Stimulated activated naive CD4-positive, alpha-beta T cell treated with Interleukin-2 at 50 U/mL for 16 hours (primary cell): ENCODE results near the gene CLEC2A.
"Not testable (repeated sequence)": the region's sequence is repeated elsewhere in the genome, so short reads cannot be mapped to it uniquely, and the experiment has no call there.

Source experiments
- DNase-seq: peaks from one replicate; lab custom pipeline; 2025; lab: John Stamatoyannopoulos, UW

The CLEC2A gene

GRCh38 chr12:9881246-9881645, 50.9 kb downstream of the CLEC2A start, which contains the start of gene KLRF2:
Gene KLRF2 (plus strand): TSS chr12:9881489. CDS start chr12:9881596, 107 bp downstream.
- DNase-seq, result no peak

DNA sequence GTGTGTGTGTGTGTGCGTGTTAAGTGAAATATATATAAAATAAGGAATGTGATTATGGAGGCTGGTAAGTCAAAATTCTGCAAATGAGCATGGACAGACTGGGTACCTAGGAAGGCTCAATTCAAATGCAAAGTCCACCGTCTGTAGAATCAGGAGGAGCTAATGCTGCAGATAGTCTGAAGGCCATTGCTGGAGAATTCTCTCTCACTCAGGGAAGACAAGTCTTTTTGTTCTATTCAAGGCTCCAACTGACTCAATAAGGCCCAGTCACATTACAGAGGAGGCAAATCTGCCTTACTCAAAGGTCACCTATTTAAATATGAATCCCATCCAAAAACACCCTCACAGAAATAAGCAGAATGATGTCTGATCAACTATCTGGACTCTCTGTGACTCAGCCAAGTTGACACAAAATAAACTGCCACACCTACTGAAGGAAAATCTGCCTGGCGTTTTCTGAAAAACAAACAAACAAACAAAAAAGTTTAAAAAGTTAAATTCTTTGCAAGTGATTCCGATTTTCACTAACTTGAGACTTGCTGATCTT, 51.6 kb downstream of the CLEC2A start:
- no peak for DNase-seq

DNA sequence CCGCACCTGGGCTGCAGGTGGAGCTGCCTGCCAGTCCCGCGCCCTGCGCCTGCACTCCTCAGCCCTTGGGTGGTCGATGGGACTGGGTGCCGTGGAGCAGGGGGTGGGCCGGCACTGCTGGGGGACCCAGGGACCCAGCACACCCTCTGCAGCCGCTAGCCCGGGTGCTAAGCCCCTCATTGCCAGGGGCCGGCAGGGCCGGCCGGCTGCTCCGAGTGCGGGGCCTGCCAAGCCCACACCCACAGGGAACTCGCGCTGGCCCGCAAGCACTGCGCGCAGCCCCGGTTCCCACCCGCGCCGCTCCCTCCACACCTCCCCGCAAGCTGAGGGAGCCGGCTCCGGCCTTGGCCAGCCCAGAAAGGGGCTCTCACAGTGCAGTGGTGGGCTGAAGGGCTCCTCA, 56.0 kb downstream of the CLEC2A start:
- DNase-seq, result not testable (repeated sequence)

- no peak for DNase-seq
Measured at GRCh38 chr12:9872742-9873141, 59.4 kb downstream of the CLEC2A start.

- DNase-seq, result no peak
Measured at GRCh38 chr12:9872162-9872561, 60.0 kb downstream of the CLEC2A start.

DNA sequence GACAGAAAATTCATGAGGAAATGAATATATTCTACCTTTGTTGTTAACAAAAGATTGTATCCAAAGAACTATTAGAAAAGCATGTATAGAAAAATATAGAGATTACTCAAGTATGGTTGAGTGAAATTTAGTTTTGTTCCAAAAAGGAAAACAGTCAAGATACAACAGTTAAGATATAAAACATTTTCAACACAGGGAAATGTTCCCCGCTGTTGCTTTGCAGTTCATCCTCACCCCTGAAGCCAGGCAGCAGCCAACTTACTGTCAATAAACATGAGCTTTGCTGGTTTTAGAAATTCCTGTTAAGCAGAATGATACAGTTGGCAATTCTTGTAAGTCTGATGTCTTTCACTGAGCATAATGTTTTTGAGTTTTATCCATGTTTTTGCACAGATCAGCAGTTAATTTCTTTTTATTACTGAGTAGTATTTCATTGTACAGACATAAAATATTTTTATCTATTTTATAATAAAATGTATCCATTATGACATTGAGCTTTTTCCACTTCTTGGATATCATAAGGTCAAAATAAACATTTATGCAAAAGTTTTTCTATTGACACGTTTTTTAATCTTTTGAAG, 61.8 kb downstream of the CLEC2A start:
- DNase-seq, result no peak

GRCh38 chr12:9869307-9870161, 62.6 kb downstream of the CLEC2A start, which contains the start of gene CLEC2B:
Gene CLEC2B (minus strand): TSS chr12:9869354.
- no peak for DNase-seq

GRCh38 chr12:9868951-9869306, 63.2 kb downstream of the CLEC2A start:
- no peak for DNase-seq

- DNase-seq, result no peak
Measured at GRCh38 chr12:9868311-9868801, 63.8 kb downstream of the CLEC2A start.

- DNase-seq, result no peak
Measured at GRCh38 chr12:9867531-9867930, 64.6 kb downstream of the CLEC2A start.

- no peak for DNase-seq
Measured at GRCh38 chr12:9866860-9867269, 65.3 kb downstream of the CLEC2A start.

GRCh38 chr12:9864913-9865675, 67.1 kb downstream of the CLEC2A start:
- no peak for DNase-seq
